ENCODE data around the gene APOA4.
"Not testable (repeated sequence)": the region's sequence is repeated elsewhere in the genome, so short reads cannot be mapped to it uniquely, and the experiment has no call there.

APOA4 gene

DNA sequence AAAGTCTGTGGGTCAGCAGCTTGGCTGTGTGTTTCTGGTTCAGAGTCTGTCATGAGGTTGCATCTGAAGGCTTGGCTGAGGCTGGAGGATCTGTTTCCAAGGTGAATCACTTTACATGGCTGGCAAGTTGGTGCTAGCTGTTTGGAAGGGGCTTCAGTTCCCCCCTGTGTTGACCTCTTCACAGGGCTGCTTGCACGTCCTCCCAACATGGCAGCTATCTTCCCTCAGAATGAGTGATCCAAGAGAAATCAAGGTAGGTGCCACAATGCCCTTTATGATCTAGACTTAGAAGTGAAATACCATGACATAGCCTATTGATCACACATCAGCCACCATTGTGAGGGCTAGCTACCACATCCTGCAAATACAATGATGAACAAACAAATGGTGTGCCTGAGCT is 9.9 kb downstream of the APOA4 start:
- DNase-seq (ENCODE audit: low read depth, low spot score): no peak
- TF ChIP-seq, protein P1, sequence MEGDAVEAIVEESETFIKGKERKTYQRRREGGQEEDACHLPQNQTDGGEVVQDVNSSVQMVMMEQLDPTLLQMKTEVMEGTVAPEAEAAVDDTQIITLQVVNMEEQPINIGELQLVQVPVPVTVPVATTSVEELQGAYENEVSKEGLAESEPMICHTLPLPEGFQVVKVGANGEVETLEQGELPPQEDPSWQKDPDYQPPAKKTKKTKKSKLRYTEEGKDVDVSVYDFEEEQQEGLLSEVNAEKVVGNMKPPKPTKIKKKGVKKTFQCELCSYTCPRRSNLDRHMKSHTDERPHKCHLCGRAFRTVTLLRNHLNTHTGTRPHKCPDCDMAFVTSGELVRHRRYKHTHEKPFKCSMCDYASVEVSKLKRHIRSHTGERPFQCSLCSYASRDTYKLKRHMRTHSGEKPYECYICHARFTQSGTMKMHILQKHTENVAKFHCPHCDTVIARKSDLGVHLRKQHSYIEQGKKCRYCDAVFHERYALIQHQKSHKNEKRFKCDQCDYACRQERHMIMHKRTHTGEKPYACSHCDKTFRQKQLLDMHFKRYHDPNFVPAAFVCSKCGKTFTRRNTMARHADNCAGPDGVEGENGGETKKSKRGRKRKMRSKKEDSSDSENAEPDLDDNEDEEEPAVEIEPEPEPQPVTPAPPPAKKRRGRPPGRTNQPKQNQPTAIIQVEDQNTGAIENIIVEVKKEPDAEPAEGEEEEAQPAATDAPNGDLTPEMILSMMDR (IDR thresholded peaks at IDR 0.05; ENCODE audit: low read depth, low read length): no peak
- in situ Hi-C loops (cut with HindIII; ENCODE audit: low sequenced_read_pairs): no loop called here
- no peak overlapping the region for H3K4me3 ChIP-seq (ENCODE audit: low read depth, low read length)

DNA sequence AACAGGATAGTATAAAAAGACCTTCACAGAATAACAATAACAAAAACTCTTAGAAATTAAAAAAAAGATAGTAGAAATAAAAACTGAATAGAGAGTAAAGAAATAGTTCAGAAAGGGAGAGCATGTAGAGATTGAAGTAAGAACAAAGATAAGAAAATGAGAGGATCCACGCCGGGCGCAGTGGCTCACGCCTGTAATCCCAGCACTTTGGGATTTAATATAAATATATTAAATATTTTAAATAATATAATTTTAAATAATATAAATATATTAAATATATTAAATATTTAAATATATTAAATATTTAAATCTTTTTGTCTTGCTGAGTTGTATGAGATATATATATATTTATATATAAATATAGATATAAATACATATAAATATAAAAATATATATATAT is 11.0 kb downstream of the APOA4 start:
- in situ Hi-C loops (cut with HindIII; ENCODE audit: low sequenced_read_pairs): no loop called here

DNA sequence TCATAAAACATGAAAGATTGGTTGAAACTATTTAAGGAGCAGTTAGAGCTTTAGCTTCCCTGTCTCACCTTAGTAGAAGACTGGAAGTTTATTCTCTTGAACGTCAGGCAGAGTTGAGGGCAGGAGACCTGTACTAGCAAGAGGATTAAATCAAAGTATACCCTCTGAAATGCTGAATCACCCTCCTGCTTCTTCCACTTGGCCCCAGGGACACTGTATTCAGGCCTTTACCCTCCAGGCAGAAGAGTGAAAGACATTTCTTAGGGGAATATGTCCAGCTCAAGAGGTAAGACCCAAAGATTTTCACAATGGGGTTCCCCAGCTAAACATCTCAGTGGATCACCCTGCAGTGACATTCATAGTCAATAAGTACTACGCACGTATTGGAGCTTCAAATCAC is 11.9 kb downstream of the APOA4 start:
- in situ Hi-C loops (cut with HindIII; ENCODE audit: low sequenced_read_pairs): no loop called here
- H3K4me3 ChIP-seq (ENCODE audit: low read depth, low read length): no peak overlapping the region
- TF ChIP-seq, protein P1 (IDR thresholded peaks at IDR 0.05; ENCODE audit: low read depth, low read length): no peak
- DNase-seq (ENCODE audit: low read depth, low spot score): no peak

More for the DNA sequence above, 11.0 kb downstream of the APOA4 start:
- TF ChIP-seq, protein P1 (IDR thresholded peaks at IDR 0.05; ENCODE audit: low read depth, low read length): no peak
- H3K4me3 ChIP-seq (ENCODE audit: low read depth, low read length): no peak overlapping the region
- DNase-seq (ENCODE audit: low read depth, low spot score): no peak

DNA sequence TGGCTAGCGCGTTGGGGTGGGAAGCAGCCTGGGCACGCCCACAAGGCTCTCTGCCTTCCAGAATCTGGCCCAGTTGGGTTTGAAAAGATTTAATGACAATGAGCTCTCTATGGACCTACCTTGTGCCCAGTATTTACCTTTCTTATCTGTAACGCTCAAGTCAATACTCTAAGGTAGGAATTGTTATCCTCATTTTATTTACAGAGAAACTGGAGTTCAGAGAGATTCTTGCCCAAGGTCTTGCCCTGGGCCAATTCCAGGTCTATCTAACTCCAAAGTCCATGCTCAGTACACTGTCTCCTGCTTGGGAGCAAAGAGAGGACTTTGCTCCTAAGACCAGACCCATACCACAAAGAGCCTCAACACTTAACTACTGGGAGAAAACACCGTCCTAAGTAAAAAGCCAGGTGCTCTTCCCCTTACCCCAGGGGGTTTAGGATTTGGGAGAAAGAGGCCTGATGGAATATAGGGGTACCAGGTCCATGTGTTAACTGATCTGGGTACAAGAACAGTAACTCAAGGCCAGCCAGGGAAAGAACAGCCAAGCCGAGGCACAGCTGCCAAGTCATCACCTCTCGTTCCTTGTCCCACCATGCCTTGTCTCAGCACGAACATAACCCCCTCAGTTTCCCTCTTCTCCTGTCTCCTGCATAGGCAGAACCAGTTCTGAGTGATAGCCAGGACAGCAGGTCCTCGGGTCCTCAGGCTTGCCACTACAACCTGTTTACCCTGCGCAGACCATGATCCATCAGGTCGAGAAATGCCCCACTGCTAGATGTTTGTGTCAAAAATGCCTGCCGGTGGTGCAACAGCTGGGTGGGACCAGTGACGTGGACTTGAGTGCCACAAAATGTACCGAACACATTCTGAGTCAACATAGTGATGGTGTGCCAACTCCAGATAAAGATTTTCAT is 14.6 kb downstream of the APOA4 start:
- no peak for DNase-seq (ENCODE audit: low read depth, low spot score)
- in situ Hi-C loops (cut with HindIII; ENCODE audit: low sequenced_read_pairs): no loop called here
- no peak overlapping the region for H3K4me3 ChIP-seq (ENCODE audit: low read depth, low read length)

DNA sequence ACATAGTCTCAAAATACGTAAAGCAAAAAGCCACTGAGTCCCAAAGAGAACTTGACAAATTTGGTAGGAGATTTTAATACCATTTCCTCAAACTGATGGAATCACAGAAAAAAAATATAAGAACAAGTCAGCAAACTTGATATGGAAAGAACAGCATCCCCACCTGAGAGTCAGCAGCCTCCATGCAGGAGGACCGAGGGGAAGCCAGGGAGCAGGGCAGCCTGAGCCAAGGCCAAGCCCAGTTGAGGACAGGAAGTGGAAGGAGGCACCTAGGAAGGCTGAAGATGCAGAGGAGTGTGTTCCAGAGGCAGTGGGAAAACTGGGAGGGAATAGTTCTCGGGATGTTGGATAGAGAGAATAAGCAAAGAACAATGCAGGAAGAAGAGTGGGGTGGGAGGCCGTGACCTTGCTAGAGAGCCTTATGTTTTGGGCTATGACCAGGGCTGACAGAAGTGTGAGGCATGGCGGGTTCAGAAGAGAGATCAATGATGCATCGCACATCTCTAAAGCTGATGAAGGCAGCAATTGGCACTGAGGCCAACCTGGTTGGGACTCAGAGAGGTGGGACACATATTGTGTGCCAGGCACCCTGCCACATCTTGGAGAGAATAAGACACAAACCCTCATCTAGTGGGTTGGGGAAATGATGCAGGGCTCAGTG is 15.4 kb downstream of the APOA4 start:
- in situ Hi-C loops (cut with HindIII; ENCODE audit: low sequenced_read_pairs): no loop called here
- DNase-seq (ENCODE audit: low read depth, low spot score): no peak
- no peak overlapping the region for H3K4me3 ChIP-seq (ENCODE audit: low read depth, low read length)
- TF ChIP-seq, protein P1 (IDR thresholded peaks at IDR 0.05; ENCODE audit: low read depth, low read length): no peak

More for the DNA sequence above, 14.6 kb downstream of the APOA4 start:
- TF ChIP-seq, protein P1 (IDR thresholded peaks at IDR 0.05; ENCODE audit: low read depth, low read length): no peak

DNA sequence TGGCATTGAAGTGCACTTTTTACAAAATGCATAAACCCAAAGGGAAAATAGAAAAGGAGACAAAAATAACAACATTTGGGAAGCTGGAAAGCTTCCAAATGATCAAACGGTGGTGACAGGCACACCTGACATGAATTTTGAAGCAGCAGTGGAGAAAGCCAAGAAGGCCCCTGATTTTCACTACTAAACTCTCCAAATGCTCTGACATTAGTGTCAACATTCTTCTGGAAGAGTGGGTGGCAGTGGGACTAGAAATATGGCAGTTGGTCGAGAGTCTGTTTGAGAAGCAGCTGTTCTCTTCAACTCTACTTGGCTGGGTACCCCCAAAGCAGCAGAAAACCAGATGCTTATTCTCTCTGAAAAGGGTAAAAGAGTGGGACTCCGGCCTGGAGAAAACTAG is 19.1 kb downstream of the APOA4 start:
- in situ Hi-C loops (cut with HindIII; ENCODE audit: low sequenced_read_pairs): no loop called here

DNA sequence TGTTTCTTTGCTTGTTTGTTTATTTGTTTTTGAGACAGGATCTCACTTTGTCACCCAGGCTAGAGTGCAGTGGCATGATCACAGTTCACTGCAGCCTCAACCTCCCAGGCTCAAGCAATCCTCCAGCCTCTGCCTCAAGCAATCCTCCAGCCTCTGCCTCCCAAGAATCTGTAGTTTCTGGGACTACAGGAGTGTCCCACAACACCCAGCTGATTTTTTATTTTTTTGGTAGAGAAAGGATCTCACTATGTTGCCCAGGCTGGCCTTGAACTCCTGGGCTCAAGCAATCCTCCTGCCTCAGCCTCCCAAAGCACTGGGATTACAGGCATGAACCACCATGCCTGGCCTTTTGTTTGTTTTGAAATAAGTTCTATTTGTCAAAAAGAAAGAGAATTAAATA is 21.4 kb downstream of the APOA4 start:
- in situ Hi-C loops (cut with HindIII; ENCODE audit: low sequenced_read_pairs); H3K4me3 ChIP-seq (ENCODE audit: low read depth, low read length); DNase-seq (ENCODE audit: low read depth, low spot score): not testable (repeated sequence)

More for the DNA sequence above, 19.1 kb downstream of the APOA4 start:
- TF ChIP-seq, protein P1 (IDR thresholded peaks at IDR 0.05; ENCODE audit: low read depth, low read length): no peak
- DNase-seq (ENCODE audit: low read depth, low spot score): no peak
- H3K4me3 ChIP-seq (ENCODE audit: low read depth, low read length): no peak overlapping the region

All from astrocyte of the spinal cord (primary cell).